Adrenal gland (tissue), 12 donors: ENCODE measurements around the gene NDUFC2. TPM values are rescaled to one million over a fixed set of nuclear protein-coding genes. Genes with fewer than 3 reads are reported as not detected.
A peak's percentile ranks its signal among the peaks of the same experiment; 100 is the strongest.

Experiments used
- DNase-seq, 7 donors: peaks; one replicate each; pipeline ENCODE4 v3.0.0-alpha.2; 2019 to 2020
- H3K27ac ChIP-seq, 5 donors: fragments of 200-600 bp; sonication (generic) in 4 of 5; 1 replicate in 3 of 5; 2 replicates in 2 of 5; pipeline versions ENCODE4 v1.5.1 to v1.8.0; 2016 to 2020; ENCODE audit warnings: mild to moderate bottlenecking in 1 of 5
- H3K27me3 ChIP-seq: fragments of 200-600 bp; 2 replicates; pipeline ENCODE4 v1.8.0; 2021
- H3K36me3 ChIP-seq, 2 donors: fragments of 200-600 bp; replicated peaks in 1 of 2; 1 replicate in 1 of 2; 2 replicates in 1 of 2; pipeline versions ENCODE4 v1.5.1 to v1.8.0; 2018 to 2022
- H3K4me1 ChIP-seq, 2 donors: fragments of 200-600 bp; replicated peaks in 1 of 2; 1 replicate in 1 of 2; 2 replicates in 1 of 2; pipeline versions ENCODE4 v1.5.1 to v1.8.0; 2018 to 2021
- H3K4me3 ChIP-seq, 4 donors: fragments of 200-600 bp; sonication (generic) in 3 of 4; one replicate each; pipeline ENCODE4 v1.5.1; 2016 to 2018
- H3K9me3 ChIP-seq, 3 donors: fragments of 200-600 bp; sonication (generic) in 1 of 3; replicated peaks in 1 of 3; 1 replicate in 2 of 3; 2 replicates in 1 of 3; pipeline versions ENCODE4 v1.5.1 to v1.8.0; 2016 to 2021
- CTCF ChIP-seq, 6 experiments: fragments of 450-650 bp in 4 of 6; fragments of 200-600 bp in 2 of 6; sonication (generic) in 1 of 6; IDR thresholded peaks; 1 replicate in 5 of 6; 2 replicates in 1 of 6; pipeline versions ENCODE4 v1.5.1 to v1.8.0; 2016 to 2021; ENCODE audit warnings: antibody characterized with exemption in 6 of 6, mild to moderate bottlenecking in 2 of 6, moderate library complexity in 1 of 6
- POLR2A ChIP-seq, 2 donors: fragments of 450-650 bp; IDR thresholded peaks; one replicate each; pipeline ENCODE4 v1.6.1; 2017; ENCODE audit warnings: antibody characterized with exemption in 2 of 2, mild to moderate bottlenecking in 2 of 2, moderate library complexity in 1 of 2
- WGBS, 4 donors: extraction: QIAGEN DNeasy Blood & Tissue Kit in 2 of 4; methylation state at CpG; one replicate each; pipeline versions ENCODE4 v1.1.5 to v1.1.7; 2013 to 2017; 5-methylcytosine and 5-hydroxymethylcytosine counted together
- intact Hi-C, 2 donors: fragments of 100-400 bp; cut with DNase I; formaldehyde crosslinking; loops; one replicate each; pipeline versions ENCODE4 v1.14.1 to v1.15.0; 2022 to 2023
- polyA plus RNA-seq, 3 donors: library from polyadenylated mRNA; stranded (reverse); fragments of 200-250 nt in 2 of 3; fragments of 350-450 nt in 1 of 3; fragmentation: Illumina TruSeq in 1 of 3; extraction: RNeasy Lipid Tissue Mini Kit (QIAGEN cat#74804) in 1 of 3; gene quantifications; one replicate each; pipeline ENCODE4 v1.2.3, GENCODE V29; 2013 to 2014
- total RNA-seq, 9 donors: library from RNA; depleted of rRNA in 4 of 9; stranded (reverse); fragments of >200 nt in 4 of 9; fragments of 120-200 nt in 1 of 9; fragmentation: NEBNext Ultra II Directional in 1 of 9; extraction: Animal tissue kit (Norgen Biotek cat#: 25700) in 1 of 9; gene quantifications; one replicate each; pipeline versions ENCODE4 v1.1.0 to v1.2.4, GENCODE V29; 2013 to 2023
- donor health status: healthy with polysubstance abuse.
- donor health status: Bipolar disorder and iron deficiency.
- donor health status: DM: yes; HTN: yes; CAD: no.
- donor health status: DM: no; HTN: no; CAD: no.
- donor health status: DM: no; HTN: no; CAD: no.
- donor health status: DM: yes; HTN: yes; CAD: no.

Gene NDUFC2
- total and polyA plus RNA-seq, 12 donors = 75.4 to 487 (median 332) TPM

- intact Hi-C loops = no loop called here
- 80 to 93% (median 86%) methylated on average over 2 of the region's 2 CpGs for WGBS, 4 donors
- Histone ChIP-seq H3K27me3 (no peaks in the 10 kb centered on the region), H3K36me3 (no peaks in the 10 kb centered on the region), H3K27ac (no peak overlapping the region), H3K4me1 (peaks cover 22 to 29% of the 10 kb centered on the region in 2 donors), H3K4me3 (no peak overlapping the region), H3K9me3 (no peaks in the 10 kb centered on the region)
- no peak for TF ChIP-seq POLR2A (IDR thresholded peaks at IDR 0.05)
- no peak for TF ChIP-seq CTCF (IDR thresholded peaks at IDR 0.05)
- no peak for DNase-seq
These were observed 51.9 kb downstream of the NDUFC2 start for GRCh38 chr11:78027759-78028158.

- Histone ChIP-seq H3K27ac (no peak overlapping the region), H3K4me3 (no peak overlapping the region), H3K4me1 (peaks cover 13 to 14% of the 10 kb centered on the region in 2 donors), H3K9me3 (no peaks in the 10 kb centered on the region), H3K36me3 (no peaks in the 10 kb centered on the region), H3K27me3 (no peaks in the 10 kb centered on the region)
- TF ChIP-seq CTCF (IDR thresholded peaks at IDR 0.05) (no peak), POLR2A (IDR thresholded peaks at IDR 0.05) (no peak)
- DNase-seq = no peak
- intact Hi-C loops = no loop called here
These were observed 54.3 kb downstream of the NDUFC2 start for GRCh38 chr11:78025378-78025777.

- 63 to 74% (median 66%) methylated on average over 7 of the region's 7 CpGs for WGBS, 4 donors
- peaks cover 10 to 13% of the 10 kb centered on the region in 2 donors for H3K4me1 ChIP-seq
- H3K36me3 ChIP-seq = no peaks in the 10 kb centered on the region
- intact Hi-C loops = no loop called here
- TF ChIP-seq CTCF (IDR thresholded peaks at IDR 0.05) = peak in 1 of 6 experiments; percentile 22
- no peak for TF ChIP-seq POLR2A (IDR thresholded peaks at IDR 0.05)
- H3K27ac ChIP-seq = peak overlapping the region in 4 of 5 donors; percentile 9 to 88 (median 77)
- no peaks in the 10 kb centered on the region for H3K27me3 ChIP-seq
- H3K4me3 ChIP-seq = peak overlapping the region in 3 of 4 donors; percentile 29 to 54 (median 42)
- H3K9me3 ChIP-seq = no peaks in the 10 kb centered on the region
- DNase-seq = no peak
These were observed 56.2 kb downstream of the NDUFC2 start for GRCh38 chr11:78023426-78023825.

- intact Hi-C loops = no loop called here
- DNase-seq = peak; percentile 55 to 84 (median 73)
- Histone ChIP-seq H3K36me3 (no peaks in the 10 kb centered on the region), H3K4me3 (peak within 1 kb of the TSS; percentile 2 to 54 (median 36)), H3K27ac (peak within 1 kb of the TSS; percentile 9 to 88 (median 72)), H3K27me3 (no peaks in the 10 kb centered on the region), H3K9me3 (no peaks in the 10 kb centered on the region), H3K4me1 (peaks cover 10 to 13% of the 10 kb centered on the region in 2 donors)
- TF ChIP-seq POLR2A (IDR thresholded peaks at IDR 0.05) (peak; percentile 66 to 79), CTCF (IDR thresholded peaks at IDR 0.05) (peak in 1 of 6 experiments; percentile 8)
- 8 to 14% (median 13%) methylated on average over 30 to 37 of the region's 37 CpGs for WGBS, 4 donors
These were observed 57.0 kb downstream of the NDUFC2 start, which contains the start of gene KCTD14 for GRCh38 chr11:78022397-78023396. Gene KCTD14 (minus strand): TSS chr11:78023276. CDS start chr11:78023249, 27 bp downstream.
